HG03565 (cell line): ENCODE measurements around the gene CDK6.
"Not testable (repeated sequence)": the region's sequence is repeated elsewhere in the genome, so short reads cannot be mapped to it uniquely, and the experiment has no call there.

Experiments
- ATAC-seq: cut with Tn5 transposase; IDR thresholded peaks from one replicate; pipeline ENCODE4 v1.9.1; 2021; ENCODE audit warnings: mild to moderate bottlenecking, moderate library complexity; ENCODE audit not compliant: unreplicated experiment

CDK6 gene

DNA sequence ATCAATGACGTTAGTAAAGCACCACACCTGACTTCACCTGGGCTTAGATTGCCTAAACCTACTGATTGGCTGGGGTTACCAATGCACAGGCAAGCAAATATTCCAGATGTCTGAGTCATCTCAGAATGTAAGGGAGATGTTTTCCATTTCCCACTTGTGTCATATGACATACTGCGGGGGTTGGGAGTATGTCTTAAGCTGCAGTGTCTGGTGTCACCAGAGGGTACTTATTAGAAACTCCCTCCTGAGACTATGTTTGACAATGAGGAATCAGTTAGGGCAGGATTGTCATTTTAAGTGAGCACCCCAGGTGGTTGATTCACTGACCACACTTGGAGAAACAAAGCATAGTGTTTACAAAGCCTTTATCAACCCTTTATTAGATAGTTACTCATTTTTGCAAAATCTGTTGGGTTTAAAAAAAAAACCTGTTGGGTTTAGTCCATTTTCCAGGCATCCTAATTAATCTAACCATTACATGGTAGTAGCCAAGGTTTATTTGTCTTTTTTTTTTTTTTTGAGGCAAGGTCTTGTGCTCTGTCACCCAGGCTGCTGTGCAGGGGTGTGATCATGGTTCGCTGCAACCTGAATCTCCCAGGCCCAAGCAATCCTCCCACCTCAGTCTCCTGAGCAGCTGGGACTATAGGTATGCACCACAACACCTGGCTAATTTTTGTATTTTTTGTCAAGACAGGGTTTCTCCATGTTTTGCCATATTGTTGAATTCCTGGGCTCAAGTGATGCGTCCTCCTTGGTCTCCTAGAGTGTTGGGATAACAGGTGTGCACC, 72.5 kb downstream of the CDK6 start:
- no peak for ATAC-seq

DNA sequence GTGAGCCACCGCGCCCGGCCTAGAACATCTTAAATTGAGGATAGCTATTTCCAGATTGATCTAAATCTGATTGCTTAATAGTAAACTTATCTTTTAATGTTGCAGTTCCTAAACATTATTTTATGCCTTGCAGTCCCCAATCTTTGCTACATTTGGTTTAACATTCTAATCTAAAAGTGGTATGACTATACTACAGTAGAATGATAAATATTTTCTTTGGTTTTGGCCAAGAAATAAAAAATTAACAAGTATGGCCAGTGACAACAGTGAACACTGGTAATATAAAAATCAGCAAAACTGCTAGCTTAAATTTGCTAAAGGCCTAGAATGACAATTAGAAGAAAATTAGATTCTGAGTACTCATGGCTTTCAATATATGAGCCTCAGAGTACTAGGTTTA, 73.5 kb downstream of the CDK6 start:
- ATAC-seq: no peak

DNA sequence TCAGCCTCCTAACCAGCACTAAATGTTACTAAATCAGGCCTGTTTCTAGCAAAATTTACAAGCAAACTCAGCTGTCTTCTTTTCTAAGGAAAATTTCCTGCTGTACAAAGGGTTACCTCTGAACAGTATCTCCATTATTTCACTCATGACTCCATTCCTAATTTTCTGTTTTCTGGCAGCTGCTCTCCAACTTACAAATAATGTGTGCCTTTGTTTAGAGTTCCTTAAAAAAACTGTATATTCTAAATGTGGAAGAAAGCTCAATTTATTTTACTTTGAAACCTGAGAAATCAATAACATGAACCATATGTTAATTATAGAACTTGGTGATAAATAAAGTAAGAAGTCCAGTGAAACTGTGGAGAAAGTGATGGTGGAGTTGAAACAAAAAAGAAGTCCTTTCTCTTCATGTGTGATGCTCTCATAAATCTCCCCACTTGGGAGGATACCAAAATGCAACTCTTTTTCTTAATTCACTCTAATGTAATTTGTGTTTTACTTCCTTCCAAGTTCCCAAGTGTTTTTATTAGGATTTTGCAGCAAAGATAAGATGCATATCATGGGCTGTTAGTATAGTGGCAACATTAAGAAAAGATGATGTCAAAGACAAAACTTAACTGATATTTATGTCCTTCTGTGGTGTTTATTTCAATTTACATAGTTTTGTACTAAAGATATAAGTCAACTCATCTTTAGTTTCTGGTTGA, 74.8 kb downstream of the CDK6 start:
- ATAC-seq: no peak

DNA sequence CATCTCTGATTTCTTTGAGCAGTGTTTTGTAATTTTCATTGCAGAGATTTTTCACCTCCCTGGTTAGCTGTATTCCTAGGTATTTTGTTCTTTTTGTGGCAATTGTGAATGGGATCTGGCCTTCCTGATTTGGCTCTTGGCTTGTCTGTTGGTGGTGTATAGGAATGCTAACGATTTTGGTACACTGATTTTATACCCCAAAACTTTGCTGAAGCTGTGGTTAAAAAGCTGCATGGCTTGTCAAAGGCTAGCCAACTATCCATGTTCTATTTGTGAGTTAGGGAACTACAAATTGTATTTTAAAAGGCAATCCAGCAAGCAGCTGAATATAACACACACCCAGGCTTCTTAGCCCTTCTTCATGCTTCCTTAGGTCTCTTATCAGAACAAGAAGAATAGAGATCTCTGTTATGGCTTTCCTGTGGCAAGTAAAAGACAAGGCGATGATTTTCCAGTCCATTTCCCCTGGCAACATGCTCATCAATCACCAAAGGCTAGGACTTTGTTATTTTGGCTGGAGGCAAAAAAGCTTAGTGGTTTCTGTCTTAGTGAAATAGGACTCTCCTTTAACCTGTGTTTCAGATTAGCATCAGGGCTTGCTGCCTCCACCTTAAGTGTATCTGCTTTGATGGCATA, 77.5 kb downstream of the CDK6 start:
- no peak for ATAC-seq

DNA sequence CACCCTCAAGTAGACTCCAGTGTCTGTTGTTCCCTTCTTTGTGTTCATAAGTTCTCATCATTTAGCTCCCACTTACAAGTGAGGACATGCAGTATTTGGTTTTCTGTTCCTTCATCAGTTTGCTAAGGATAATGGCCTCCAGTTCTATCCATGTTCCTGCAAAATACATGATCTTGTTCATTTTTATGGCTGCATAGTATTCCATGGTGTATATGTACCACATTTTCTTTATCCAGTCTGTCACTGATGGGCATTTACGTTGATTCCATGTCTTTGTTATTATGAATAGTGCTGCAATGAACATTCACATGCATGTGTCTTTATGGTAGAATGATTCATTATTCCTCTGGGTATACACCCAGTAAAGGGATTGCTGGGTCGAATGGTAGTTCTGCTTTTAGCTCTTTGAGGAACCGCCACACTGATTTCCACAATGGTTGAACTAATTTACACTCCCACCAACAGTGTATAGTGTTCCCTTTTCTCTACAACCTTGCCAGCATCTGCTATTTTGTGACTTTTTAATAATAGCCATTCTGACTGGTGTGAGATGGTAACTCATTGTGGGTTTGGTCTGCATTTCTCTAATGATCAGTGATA, 79.0 kb downstream of the CDK6 start:
- ATAC-seq: not testable (repeated sequence)

DNA sequence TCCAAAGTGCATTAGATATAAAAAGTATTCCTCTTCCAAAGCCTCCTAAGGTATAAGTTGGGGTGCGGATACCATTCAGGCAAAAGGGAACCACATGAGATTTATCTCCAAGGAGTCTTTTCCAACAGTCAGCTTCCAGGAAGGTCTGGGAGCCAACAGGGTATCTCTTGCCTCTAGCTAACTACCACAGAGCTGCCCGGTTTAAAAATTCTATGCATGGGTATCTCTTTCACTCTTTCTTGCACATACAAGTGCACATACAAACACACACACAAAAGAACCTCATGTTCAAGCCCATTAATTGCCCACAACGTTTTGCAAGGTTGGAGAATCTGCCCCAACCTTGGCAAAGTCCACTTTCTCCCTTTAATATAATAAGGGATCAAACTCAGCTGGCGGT, 80.7 kb downstream of the CDK6 start:
- no peak for ATAC-seq

DNA sequence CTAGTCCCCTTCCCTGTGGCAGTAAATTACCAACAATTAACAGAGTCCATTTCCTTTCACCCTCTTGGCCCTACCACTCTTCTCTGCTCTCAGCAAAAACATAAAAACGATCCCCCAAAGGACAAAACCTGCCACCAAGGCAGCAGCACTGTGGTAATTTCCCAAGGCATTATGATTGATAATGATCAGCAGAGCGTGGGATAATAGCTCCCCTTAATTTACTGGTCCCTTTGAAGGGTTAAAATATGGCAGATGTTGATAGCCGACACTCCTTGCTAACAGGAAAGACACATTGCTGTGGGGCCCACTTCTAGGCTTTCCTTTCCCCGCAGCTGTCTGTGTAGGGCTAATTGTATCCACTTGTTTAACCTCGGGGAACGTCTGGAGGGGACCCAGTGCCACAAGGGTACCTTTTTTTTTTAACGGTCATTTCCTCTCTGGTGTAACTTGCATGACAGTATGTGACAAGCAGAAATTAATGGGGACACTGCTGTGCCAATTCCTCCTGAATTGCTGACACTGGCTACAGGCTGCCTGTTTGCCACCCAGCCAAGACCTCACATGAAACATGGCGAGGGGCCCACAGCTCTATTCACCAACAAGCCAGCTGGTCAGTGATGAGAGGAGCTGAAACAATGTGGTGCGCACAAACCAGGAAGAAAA, 81.3 kb downstream of the CDK6 start:
- no peak for ATAC-seq

DNA sequence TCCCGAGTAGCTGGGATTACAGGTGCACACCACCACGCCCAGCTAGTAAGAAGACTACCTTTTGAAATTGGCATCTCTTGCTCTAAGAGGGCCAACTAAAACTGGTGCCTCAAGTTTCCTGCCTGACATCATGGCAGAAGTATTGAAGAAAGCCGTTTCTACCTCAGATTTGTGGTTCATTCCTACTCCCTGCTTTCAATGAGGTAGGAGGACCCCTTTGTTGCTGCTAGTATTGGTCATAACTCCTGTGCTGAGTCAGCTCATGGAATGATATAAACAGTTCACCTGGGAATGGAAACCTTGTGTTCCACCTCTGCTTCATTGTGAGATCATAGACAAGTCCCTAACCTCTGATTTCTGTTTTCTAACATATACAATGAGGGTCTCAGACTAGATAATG, 82.8 kb downstream of the CDK6 start:
- ATAC-seq: no peak

DNA sequence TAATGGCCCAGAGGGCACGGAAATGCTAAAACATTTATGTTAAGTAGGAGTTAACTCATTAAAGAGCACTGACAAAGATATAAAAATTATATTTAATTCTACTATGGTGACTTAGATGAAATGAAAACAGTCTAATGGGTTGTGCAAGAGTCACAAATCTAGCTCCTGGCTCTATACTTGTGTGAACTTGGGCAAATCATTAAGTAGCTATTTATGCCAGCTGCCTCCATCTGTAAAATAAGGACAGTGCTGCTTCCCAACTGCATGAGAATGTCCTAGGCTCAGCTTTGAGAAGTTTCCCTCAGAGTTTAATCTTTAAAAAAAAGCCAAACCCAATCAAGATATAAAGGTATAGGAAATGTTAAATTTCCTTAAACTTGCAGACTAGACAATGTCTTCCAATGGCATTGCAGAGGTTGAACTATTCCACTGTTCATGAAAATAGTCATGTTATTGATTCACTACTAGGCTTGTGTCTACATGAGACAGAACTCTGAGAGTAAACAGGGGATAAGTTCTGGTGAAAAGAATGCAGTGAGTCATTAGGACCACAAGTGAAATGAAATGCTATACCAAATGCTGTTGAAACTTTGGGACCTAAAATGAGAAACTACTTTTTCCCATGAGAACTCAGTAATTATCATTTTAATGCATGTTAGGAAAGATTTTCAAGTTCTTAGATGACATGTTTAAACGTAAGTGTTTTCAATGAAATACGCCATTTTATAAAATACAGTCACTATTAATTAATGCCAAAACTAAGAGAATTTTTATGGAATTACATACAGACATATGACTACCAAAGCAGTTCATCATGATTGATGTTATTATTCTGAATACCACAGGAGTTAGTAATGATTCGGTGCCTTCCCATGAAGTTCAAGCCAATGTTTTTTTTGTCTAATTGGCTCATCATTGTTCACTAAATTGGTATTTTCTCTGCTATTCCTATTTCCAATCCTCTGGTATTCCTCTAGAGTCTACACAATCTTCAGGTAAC, 84.2 kb downstream of the CDK6 start:
- no peak for ATAC-seq

DNA sequence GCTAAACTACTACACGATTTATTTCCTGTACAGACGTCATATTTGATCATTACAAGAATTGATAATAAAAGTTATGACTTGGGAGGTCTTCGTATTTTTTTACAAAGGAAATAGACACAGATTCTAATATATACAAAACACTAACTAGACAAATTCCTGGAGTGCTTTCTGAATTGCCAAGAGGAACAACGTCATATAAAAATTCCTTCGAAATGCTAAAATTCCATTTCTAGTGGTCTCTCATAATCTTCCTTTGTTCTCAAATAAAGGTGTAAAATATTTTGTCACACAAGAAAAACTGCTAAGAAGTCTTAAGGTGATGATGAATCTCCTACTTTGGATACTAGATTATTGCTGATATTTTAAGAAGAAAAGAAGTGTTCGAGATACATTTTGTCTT, 85.4 kb downstream of the CDK6 start:
- ATAC-seq: no peak

DNA sequence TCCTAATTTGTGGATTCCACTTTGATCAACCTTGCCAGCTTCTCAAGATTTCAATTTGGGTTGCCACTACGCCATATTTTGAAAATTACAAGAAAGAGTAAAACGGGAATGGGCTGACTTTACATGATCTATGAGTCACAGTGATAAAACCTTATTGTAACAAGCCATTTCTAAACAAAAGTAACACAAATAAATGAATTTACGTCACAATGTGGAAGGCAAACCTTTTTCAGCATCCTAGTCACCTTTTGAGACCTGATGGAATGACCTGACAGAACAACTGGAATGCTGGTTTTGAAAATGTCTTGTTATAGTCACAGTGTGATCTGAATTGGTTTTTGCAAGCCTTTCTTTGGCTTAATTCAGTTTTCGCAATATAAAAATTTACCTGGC, 85.9 kb downstream of the CDK6 start:
- no peak for ATAC-seq

DNA sequence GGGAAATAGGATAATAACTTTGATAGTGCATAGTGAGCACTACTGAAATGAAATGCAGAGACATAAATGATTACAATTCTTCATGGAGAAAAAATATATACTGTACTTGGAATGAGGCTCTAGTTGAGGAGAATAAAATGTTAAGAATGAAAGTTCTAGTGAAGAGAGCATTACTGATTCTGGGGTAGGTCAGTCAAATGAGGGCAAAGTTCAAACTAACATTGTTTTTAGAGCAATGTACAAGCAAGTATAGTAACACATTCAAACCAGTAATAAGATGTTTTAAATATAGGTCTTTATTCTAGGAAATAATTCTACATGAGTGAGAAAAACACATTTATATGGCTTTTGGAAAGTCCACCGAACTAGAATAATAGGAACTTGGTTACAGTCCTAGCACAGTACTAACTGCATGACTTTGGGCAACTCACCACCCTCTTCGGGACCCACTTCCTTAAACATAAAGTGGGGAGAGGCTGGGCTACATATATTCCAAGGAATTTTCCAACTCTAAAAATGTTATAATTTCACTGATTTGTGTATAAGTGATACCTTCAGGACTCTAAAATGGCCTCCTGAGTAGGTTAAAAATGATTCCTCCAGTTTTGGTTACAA, 86.4 kb downstream of the CDK6 start:
- no peak for ATAC-seq

DNA sequence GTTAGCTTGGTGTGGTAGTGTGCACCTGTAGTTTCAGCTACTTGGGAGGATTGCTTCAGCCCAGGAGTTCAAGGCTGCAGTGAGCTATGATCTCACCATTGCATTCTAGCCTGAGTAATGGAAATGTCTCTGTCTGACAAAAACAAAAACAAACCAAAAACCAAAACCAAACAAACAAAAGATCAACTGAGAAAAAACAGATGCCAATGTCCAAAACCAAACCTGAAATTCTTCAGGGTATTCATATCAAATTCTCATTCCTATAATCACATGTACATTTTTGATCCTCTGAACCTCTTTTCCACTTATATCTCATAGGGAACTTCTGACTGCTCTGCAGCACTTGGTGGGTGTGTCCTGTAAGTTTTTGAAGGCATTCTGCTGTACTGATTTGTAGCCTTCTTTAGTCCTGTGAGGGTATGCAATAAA, 87.0 kb downstream of the CDK6 start:
- ATAC-seq: no peak

DNA sequence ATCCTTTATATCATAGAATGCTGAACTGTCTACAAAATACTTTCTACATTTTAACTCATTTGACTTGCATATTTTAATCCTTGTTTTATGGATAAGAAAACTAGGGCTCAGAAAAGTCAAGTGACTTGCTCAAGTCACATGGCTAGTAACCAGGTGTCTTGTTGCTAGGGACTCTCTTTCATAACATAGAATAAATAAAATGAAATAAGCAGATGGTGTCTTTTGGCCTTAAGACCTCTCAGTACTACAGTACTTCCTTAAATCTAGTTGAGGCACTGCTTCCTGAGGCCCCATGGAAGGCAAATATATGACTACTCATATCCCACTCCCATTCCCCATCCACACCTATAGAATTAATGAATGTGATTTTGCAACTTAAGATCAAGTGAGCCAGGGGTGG, 87.9 kb downstream of the CDK6 start:
- ATAC-seq: no peak

DNA sequence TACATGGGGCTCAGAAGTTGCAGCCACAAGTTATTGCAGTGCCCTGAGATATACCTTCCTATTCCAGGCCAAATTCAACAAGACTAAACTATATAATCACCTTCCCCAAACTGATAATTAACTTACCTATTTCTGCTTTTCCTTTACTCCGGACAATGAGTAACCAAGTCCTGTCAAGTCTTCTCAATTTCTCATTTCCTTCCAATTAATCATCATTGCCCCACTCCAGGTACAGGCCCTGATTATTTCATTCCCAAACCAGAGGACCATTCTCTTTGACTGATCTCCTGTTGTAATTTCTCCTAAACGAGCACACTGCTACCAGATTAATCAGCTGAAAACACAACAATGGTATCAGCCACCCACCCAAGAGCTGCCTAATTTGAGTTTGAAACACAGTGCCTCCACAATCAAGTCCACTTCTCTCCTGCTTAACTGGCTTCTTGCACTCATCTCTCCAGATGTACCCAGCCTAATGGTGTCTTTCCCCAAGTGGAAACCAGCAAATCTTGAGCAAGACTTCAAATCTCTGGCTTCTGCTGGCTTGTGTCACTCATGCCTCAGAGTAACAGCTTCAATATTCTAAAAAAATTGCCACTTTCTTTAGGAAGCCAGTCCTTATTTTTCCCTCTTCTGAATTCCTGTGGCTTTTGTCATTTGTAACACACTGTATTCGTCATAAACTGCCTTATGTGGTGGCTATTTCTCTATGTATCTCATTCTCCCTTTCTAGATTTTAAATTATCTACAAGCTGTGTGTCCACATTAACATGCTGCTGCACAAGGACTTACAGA, 89.1 kb downstream of the CDK6 start:
- ATAC-seq: no peak

DNA sequence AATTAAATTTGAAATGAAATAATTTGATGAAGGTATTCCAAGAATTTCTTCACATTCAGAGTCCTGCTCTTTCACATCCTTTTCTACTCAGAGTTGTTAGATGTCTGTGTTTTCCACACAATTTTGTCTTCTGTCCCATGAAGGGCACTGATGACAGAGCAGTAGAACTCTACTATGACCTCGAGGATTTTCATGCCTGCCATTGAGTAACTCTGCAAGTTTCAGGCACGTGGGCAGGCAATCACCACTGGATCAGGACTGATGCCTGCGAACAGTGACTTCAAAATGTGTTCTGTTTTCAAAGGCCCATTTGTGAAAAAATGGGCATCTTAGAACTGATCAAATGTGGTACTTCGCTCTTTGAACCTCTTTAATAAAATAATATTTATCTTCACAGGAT, 91.1 kb downstream of the CDK6 start:
- ATAC-seq: no peak

DNA sequence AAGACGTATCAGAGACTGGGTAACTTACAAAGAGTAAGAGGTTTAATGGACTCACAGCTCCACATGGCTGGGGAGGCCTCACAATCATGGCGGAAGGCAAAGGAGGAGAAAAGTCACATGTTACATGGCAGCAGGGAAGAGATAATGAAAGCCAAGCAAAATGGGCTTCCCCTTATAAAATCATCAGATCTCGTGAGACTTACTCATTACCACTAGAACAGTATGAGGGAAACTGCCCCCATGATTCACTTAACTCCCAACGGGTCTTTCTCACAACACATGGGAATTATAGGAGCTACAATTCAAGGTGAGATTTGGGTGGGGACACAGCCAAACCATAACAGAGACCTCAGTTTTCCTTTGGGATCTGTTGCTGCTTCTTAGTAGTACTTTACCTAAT, 92.2 kb downstream of the CDK6 start:
- ATAC-seq: not testable (repeated sequence)

DNA sequence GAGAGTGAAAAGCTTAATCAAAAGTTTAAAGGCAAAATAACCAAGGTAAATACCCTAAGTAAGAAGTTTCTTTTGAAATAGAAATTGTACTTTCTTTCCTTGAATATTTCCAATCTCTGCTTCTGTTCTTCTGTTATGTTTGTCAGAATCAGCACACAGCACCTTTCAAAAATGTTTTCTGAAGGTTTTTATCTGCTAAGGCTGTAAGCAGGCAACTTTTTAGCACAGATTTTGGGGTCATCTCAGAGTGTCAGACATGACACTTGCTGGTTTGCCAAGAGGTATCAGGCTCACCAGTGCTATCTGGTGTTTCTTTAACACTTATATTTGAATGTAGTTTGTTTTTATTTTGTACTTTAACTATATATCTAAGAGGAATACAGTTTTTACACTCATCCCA, 94.2 kb downstream of the CDK6 start:
- no peak for ATAC-seq

DNA sequence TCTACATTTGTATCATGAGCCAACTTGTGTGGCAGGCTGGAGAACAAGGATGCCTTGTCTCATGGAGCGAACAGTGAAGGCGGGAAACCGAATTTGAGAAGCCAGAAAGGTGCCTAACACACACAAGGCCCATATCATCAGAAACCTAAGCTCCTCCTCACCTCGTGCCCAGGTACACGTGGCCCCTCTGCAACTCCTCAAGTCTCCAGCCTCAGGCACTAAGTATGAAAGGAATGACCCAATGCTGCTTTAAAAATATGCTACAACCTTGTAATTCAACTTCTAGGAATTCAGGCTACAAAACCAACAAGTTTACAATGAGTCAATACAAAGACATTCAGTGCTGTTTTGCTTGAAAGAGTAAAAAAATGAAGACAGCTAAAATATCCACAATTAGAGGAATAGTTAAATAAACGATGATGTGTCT, 95.7 kb downstream of the CDK6 start:
- ATAC-seq: no peak
